H1 (cell line): ENCODE measurements around the gene MBP. TPM values are rescaled to one million over a fixed set of nuclear protein-coding genes. Genes with fewer than 3 reads are reported as not detected.

Source experiments
- CTCF ChIA-PET: fragments of 300-600 bp; sonication (Branson Sonifier 250); formaldehyde crosslinking; loops from one replicate; lab custom pipeline; 2021; ENCODE audit not compliant: partially characterized antibody; lab: Charles Lee
- POLR2A ChIA-PET: fragments of 300-600 bp; sonication (Branson Sonifier 250); formaldehyde crosslinking; loops from one replicate; lab custom pipeline; 2021; ENCODE audit warnings: inconsistent platforms; ENCODE audit not compliant: partially characterized antibody; lab: Charles Lee
- DNase-seq, 2 experiments: peaks; one replicate each; pipeline versions ENCODE4 v3.0.0 to v3.0.0-alpha.2; 2010 to 2022; ENCODE audit warnings: low spot score in 2 of 2, low read depth in 1 of 2, mixed read lengths in 1 of 2
- FAIRE-seq: peaks from 2 replicates; lab custom pipeline; 2011; peaks lifted over from hg19 to GRCh38; lab: Jason Lieb, UNC
- H2AFZ ChIP-seq: 2 replicates; pipeline ENCODE4 v1.8.1; 2012; ENCODE audit warnings: low read length, inconsistent platforms
- H2AK5ac ChIP-seq: 2 replicates; pipeline ENCODE4 v1.6.1; 2013; ENCODE audit warnings: low read depth, low read length
- H2BK120ac ChIP-seq: replicated peaks from 2 replicates; pipeline ENCODE3; 2013; ENCODE audit warnings: low read depth, low read length, inconsistent platforms
- H2BK12ac ChIP-seq: 2 replicates; pipeline ENCODE4 v1.6.1; 2013; ENCODE audit warnings: low read depth, low read length
- H2BK15ac ChIP-seq: 2 replicates; pipeline ENCODE4 v1.6.1; 2013; ENCODE audit warnings: low read length
- H2BK20ac ChIP-seq: 2 replicates; pipeline ENCODE4 v1.6.1; 2013; ENCODE audit warnings: low read length
- H2BK5ac ChIP-seq: 2 replicates; pipeline ENCODE4 v1.6.1; 2013; ENCODE audit warnings: low read depth, low read length
- H3K14ac ChIP-seq: 2 replicates; pipeline ENCODE4 v1.6.1; 2013; ENCODE audit warnings: inconsistent platforms; ENCODE audit not compliant: insufficient read length
- H3K18ac ChIP-seq: 2 replicates; pipeline ENCODE4 v1.6.1; 2013; ENCODE audit warnings: low read length; ENCODE audit errors: extremely low read depth
- H3K23ac ChIP-seq: 2 replicates; pipeline ENCODE4 v1.6.1; 2013; ENCODE audit warnings: inconsistent platforms; ENCODE audit not compliant: insufficient read length
- H3K23me2 ChIP-seq: 2 replicates; pipeline ENCODE4 v1.6.1; 2013; ENCODE audit warnings: low read depth, low read length
- H3K27ac ChIP-seq: 2 replicates; pipeline ENCODE4 v1.6.1; 2011; ENCODE audit warnings: low read depth, low read length, inconsistent platforms
- H3K27me3 ChIP-seq, 4 experiments: replicated peaks in 1 of 4; 1 replicate in 1 of 4; 2 replicates in 3 of 4; pipeline versions ENCODE4 v1.6.1 to v1.8.1; 2011 to 2013; ENCODE audit warnings: low read length in 3 of 4, mild to moderate bottlenecking in 3 of 4, inconsistent platforms in 2 of 4, mixed read lengths in 2 of 4, moderate library complexity in 1 of 4; ENCODE audit not compliant: control insufficient read depth in 3 of 4, insufficient read depth in 3 of 4; ENCODE audit errors: extremely low read depth in 1 of 4
- H3K36me3 ChIP-seq, 4 experiments: 2 replicates each; pipeline versions ENCODE4 v1.6.1 to v1.8.1; 2011 to 2013; ENCODE audit warnings: mild to moderate bottlenecking in 4 of 4, low read length in 3 of 4, moderate library complexity in 2 of 4, control low read depth in 1 of 4, inconsistent platforms in 1 of 4; ENCODE audit not compliant: insufficient read depth in 4 of 4, control insufficient read depth in 2 of 4
- H3K4ac ChIP-seq: replicated peaks from 2 replicates; pipeline ENCODE3; 2013; ENCODE audit warnings: low read length, low read depth, mixed read lengths, inconsistent platforms; ENCODE audit not compliant: insufficient read length
- H3K4me1 ChIP-seq, 4 experiments: replicated peaks in 1 of 4; 1 replicate in 1 of 4; 2 replicates in 3 of 4; pipeline versions ENCODE4 v1.6.1 to v1.8.1; 2011 to 2013; ENCODE audit warnings: low read length in 3 of 4, inconsistent platforms in 2 of 4, mixed read lengths in 1 of 4; ENCODE audit not compliant: insufficient read depth in 4 of 4, control insufficient read depth in 3 of 4
- H3K4me2 ChIP-seq, 2 experiments: 2 replicates each; pipeline versions ENCODE4 v1.6.1 to v1.8.1; 2011 to 2013; ENCODE audit warnings: low read depth in 2 of 2, low read length in 2 of 2, control low read depth in 1 of 2, inconsistent platforms in 1 of 2, mild to moderate bottlenecking in 1 of 2; ENCODE audit not compliant: insufficient read depth in 1 of 2
- H3K4me3 ChIP-seq, 4 experiments: fragments of 200-600, 300-600 bp in 1 of 4; sonication (generic), shearing (Covaris generic), sonication (Bioruptor Twin) in 1 of 4; 2 replicates each; pipeline versions ENCODE4 v1.5.1 to v1.8.1; 2011 to 2016; ENCODE audit warnings: low read length in 4 of 4, low read depth in 3 of 4, control low read depth in 2 of 4, inconsistent platforms in 2 of 4, mild to moderate bottlenecking in 2 of 4, mixed read lengths in 1 of 4, moderate library complexity in 1 of 4; ENCODE audit not compliant: insufficient read depth in 2 of 4; ENCODE audit errors: extremely low read depth in 1 of 4
- H3K56ac ChIP-seq: replicated peaks from 2 replicates; pipeline ENCODE3; 2013; ENCODE audit warnings: low read depth, mild to moderate bottlenecking, mixed read lengths, low read length, inconsistent platforms; ENCODE audit not compliant: insufficient read length
- H3K79me1 ChIP-seq: 2 replicates; pipeline ENCODE4 v1.6.1; 2013; ENCODE audit warnings: low read depth, low read length, control low read depth
- H3K79me2 ChIP-seq, 2 experiments: 2 replicates each; pipeline versions ENCODE4 v1.6.1 to v1.8.1; 2012 to 2013; ENCODE audit warnings: low read length in 2 of 2, mild to moderate bottlenecking in 2 of 2, inconsistent platforms in 1 of 2; ENCODE audit not compliant: insufficient read depth in 2 of 2, control insufficient read depth in 1 of 2
- H3K9ac ChIP-seq, 4 experiments: replicated peaks in 1 of 4; 1 replicate in 1 of 4; 2 replicates in 3 of 4; pipeline versions ENCODE4 v1.6.1 to v1.8.1; 2011 to 2013; ENCODE audit warnings: low read depth in 3 of 4, low read length in 3 of 4, control low read depth in 2 of 4, mild to moderate bottlenecking in 2 of 4, moderate library complexity in 2 of 4, inconsistent platforms in 1 of 4; ENCODE audit errors: extremely low read depth in 1 of 4
- H3K9me3 ChIP-seq, 2 experiments: 2 replicates each; pipeline versions ENCODE4 v1.6.1 to v1.8.1; 2012 to 2013; ENCODE audit warnings: mild to moderate bottlenecking in 2 of 2, moderate library complexity in 2 of 2, control low read depth in 1 of 2, inconsistent platforms in 1 of 2, low read depth in 1 of 2, low read length in 1 of 2, mixed read lengths in 1 of 2; ENCODE audit not compliant: insufficient read depth in 2 of 2
- H4K20me1 ChIP-seq, 2 experiments: replicated peaks in 1 of 2; 2 replicates each; pipeline versions ENCODE3 to v1.8.1; 2011 to 2013; ENCODE audit warnings: inconsistent platforms in 2 of 2, low read length in 2 of 2, mild to moderate bottlenecking in 1 of 2; ENCODE audit not compliant: insufficient read depth in 2 of 2, control insufficient read depth in 1 of 2
- H4K5ac ChIP-seq: 2 replicates; pipeline ENCODE4 v1.6.1; 2013; ENCODE audit warnings: low read length, low read depth, mixed read lengths, inconsistent platforms; ENCODE audit not compliant: insufficient read length
- H4K8ac ChIP-seq: 2 replicates; pipeline ENCODE4 v1.8.0; 2013; ENCODE audit warnings: mild to moderate bottlenecking, moderate library complexity, low read length, inconsistent platforms; ENCODE audit not compliant: insufficient read depth; ENCODE audit errors: extremely low read depth
- H4K91ac ChIP-seq: replicated peaks from 2 replicates; pipeline ENCODE3; 2013; ENCODE audit warnings: low read length, mixed read lengths, inconsistent platforms; ENCODE audit not compliant: insufficient read length
- ASH2L ChIP-seq: fragments of 200-600, 300-600 bp; sonication (generic); IDR thresholded peaks from one replicate; pipeline ENCODE4 v1.7.1; 2017; ENCODE audit warnings: low read length
- BRCA1 ChIP-seq: IDR thresholded peaks from 2 replicates; pipeline ENCODE4 v1.6.1; 2012; ENCODE audit warnings: low read depth, low read length, improper control_type of control experiment
- CHD2 ChIP-seq: IDR thresholded peaks from 2 replicates; pipeline ENCODE4 v1.6.1; 2012; ENCODE audit warnings: low read length, improper control_type of control experiment
- CREB1 ChIP-seq: IDR thresholded peaks from 2 replicates; pipeline ENCODE4 v1.6.1; 2012; ENCODE audit warnings: inconsistent platforms
- GABPA ChIP-seq: IDR thresholded peaks from 2 replicates; pipeline ENCODE4 v1.6.1; 2011; ENCODE audit warnings: mild to moderate bottlenecking, low read length, moderate library complexity, borderline replicate concordance; ENCODE audit not compliant: insufficient read depth
- GTF2F1 ChIP-seq: IDR thresholded peaks from 2 replicates; pipeline ENCODE4 v1.6.1; 2012; ENCODE audit warnings: low read depth, low read length, improper control_type of control experiment, borderline replicate concordance
- HDAC6 ChIP-seq: IDR thresholded peaks from one replicate; pipeline ENCODE4 v1.7.1; 2012; ENCODE audit warnings: low read depth, mild to moderate bottlenecking, inconsistent platforms, low read length, moderate library complexity
- KDM1A ChIP-seq: fragments of 200-600, 300-600 bp; sonication (generic); IDR thresholded peaks from 2 replicates; pipeline ENCODE4 v1.7.1; 2016; ENCODE audit warnings: mild to moderate bottlenecking, low read length, borderline replicate concordance
- KDM4A ChIP-seq: IDR thresholded peaks from one replicate; pipeline ENCODE4 v1.7.1; 2012; ENCODE audit warnings: low read depth, mild to moderate bottlenecking, moderate library complexity, low read length, inconsistent platforms; ENCODE audit not compliant: severe bottlenecking
- NANOG ChIP-seq: IDR thresholded peaks from 2 replicates; pipeline ENCODE4 v1.6.1; 2011; ENCODE audit warnings: low read length, low read depth, mild to moderate bottlenecking, inconsistent platforms; ENCODE audit not compliant: insufficient read depth, poor library complexity, severe bottlenecking
- NRF1 ChIP-seq: IDR thresholded peaks from 2 replicates; pipeline ENCODE4 v1.6.1; 2011; ENCODE audit warnings: mild to moderate bottlenecking, low read depth, low read length, improper control_type of control experiment
- SIRT6 ChIP-seq: IDR thresholded peaks from one replicate; pipeline ENCODE4 v1.7.1; 2012; ENCODE audit warnings: low read length, inconsistent platforms
- SUZ12 ChIP-seq: fragments of 200-600 bp; sonication (generic); IDR thresholded peaks from 2 replicates; pipeline ENCODE4 v1.6.1; 2012; ENCODE audit warnings: mild to moderate bottlenecking, inconsistent platforms, low read length, moderate library complexity, mixed read lengths
- ZNF274 ChIP-seq: IDR thresholded peaks from 2 replicates; pipeline ENCODE4 v1.7.0; 2012; ENCODE audit warnings: low read length, borderline replicate concordance; ENCODE audit errors: extremely low read depth
- WGBS, 2 experiments: shearing (Covaris generic) in 1 of 2; methylation state at CpG; one replicate each; pipeline versions ENCODE4 v1.1.6 to v1.1.7; 2013 to 2015; ENCODE audit warnings: low lambda C conversion rate in 2 of 2, mixed read lengths in 2 of 2, inconsistent platforms in 1 of 2, low coverage in 1 of 2, missing lambda C conversion rate in 1 of 2; ENCODE audit not compliant: insufficient replicate concordance in 2 of 2, insufficient coverage in 1 of 2, insufficient read length in 1 of 2; ENCODE audit errors: extremely low coverage in 1 of 2, missing lambda C conversion rate in 1 of 2; 5-methylcytosine and 5-hydroxymethylcytosine counted together
- polyA plus RNA-seq, 7 experiments: library from polyadenylated mRNA; depleted of rRNA in 3 of 7; stranded (reverse) in 5 of 7; unstranded in 2 of 7; fragments of >200 nt in 5 of 7; fragments of 200-250 nt in 2 of 7; gene quantifications; 1 replicate in 5 of 7; 2 replicates in 1 of 7; 4 replicates in 1 of 7; pipeline versions ENCODE4 v1.2.1 to v1.2.3, GENCODE V29; 2011 to 2013; ENCODE audit warnings: missing spikeins in 2 of 7, mixed read lengths in 2 of 7
- total RNA-seq: library from RNA; stranded (reverse); fragmentation: NEBNext Ultra II Directional; extraction: Animal tissue kit (Norgen Biotek cat#: 25700); gene quantifications from 2 replicates; pipeline ENCODE4 v1.2.1, GENCODE V29; 2021
- TF ChIP-seq, protein P1 (sequence below): IDR thresholded peaks from 2 replicates; pipeline ENCODE4 v1.6.1; 2012; ENCODE audit warnings: inconsistent platforms

Gene MBP
- total and polyA plus RNA-seq, 2 of the 8 experiments (the other 6 are each of a cell fraction or from before 2014, with no cell fraction given) = 7.7 to 19.2 TPM

DNA sequence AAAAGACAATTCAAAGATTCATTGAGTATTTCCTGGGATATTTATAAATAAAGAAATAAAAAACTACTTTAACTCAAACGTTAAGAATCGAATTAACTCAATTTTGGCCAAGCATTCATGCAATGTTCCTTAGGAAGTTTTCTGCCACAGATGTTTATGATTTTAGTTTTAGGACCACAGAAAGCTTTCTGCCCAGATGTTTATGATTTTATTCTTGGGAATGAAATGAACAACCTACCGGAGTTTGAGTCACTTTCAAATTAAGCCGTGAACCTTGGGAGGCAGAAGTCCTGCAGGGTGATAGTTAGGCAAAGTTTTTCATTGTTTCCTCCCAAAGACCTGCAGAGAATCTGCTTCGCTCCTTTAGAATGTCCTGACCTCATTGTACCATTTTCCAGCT is 34.7 kb upstream of the MBP start:
- H3K4ac ChIP-seq = no peak overlapping the region
- WGBS, 2 experiments = 64% methylated on average over 5 of the region's 5 CpGs; no CpG with 5 or more reads in 1 of the 2 experiments
- ChIA-PET CTCF (interaction anchor here (1.4 kb wide), 1 partner anchor 243 kb away, joined by 3 read pairs; no protein-coding TSS in a partner anchor), POLR2A (no interaction called here)
- H2AK5ac ChIP-seq = no peak overlapping the region
- no peak for TF ChIP-seq CHD2
- TF ChIP-seq NRF1 = no peak
- no peak for TF ChIP-seq GTF2F1
- no peak for TF ChIP-seq SIRT6
- no peak for TF ChIP-seq KDM1A
- TF ChIP-seq HDAC6 = no peak
- TF ChIP-seq ZNF274 = no peak
- TF ChIP-seq, protein P1, sequence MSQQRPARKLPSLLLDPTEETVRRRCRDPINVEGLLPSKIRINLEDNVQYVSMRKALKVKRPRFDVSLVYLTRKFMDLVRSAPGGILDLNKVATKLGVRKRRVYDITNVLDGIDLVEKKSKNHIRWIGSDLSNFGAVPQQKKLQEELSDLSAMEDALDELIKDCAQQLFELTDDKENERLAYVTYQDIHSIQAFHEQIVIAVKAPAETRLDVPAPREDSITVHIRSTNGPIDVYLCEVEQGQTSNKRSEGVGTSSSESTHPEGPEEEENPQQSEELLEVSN = no peak
- no peak for TF ChIP-seq BRCA1
- no peak for TF ChIP-seq ASH2L
- TF ChIP-seq GABPA = no peak
- TF ChIP-seq NANOG = no peak
- TF ChIP-seq SUZ12 = no peak
- no peak for TF ChIP-seq CREB1
- no peak for TF ChIP-seq KDM4A
- no peak overlapping the region for H3K18ac ChIP-seq
- H3K27me3 ChIP-seq = peaks cover 0 to 3% (median 0%) of the 10 kb centered on the region in 4 experiments; a peak in 2 of 7 replicates
- H2BK5ac ChIP-seq = no peak overlapping the region
- no peak overlapping the region for H3K23ac ChIP-seq
- H3K36me3 ChIP-seq = no peaks in the 10 kb centered on the region
- DNase-seq (no peak), FAIRE-seq (no peak)
- H3K4me3 ChIP-seq = no peak overlapping the region
- H3K56ac ChIP-seq = no peak overlapping the region
- H4K5ac ChIP-seq = no peak overlapping the region
- H3K4me2 ChIP-seq = no peak overlapping the region
- no peak overlapping the region for H2BK15ac ChIP-seq
- H3K27ac ChIP-seq = no peak overlapping the region
- no peak overlapping the region for H2BK20ac ChIP-seq
- no peaks in the 10 kb centered on the region; the same call in 1 of the 2 replicates for H3K23me2 ChIP-seq
- peak overlapping the region; percentile 61; the same call in 1 of the 2 replicates for H2AFZ ChIP-seq
- H3K14ac ChIP-seq = no peak overlapping the region
- H4K20me1 ChIP-seq = peaks cover 0 to 1% of the 10 kb centered on the region in 2 experiments
- H4K91ac ChIP-seq = no peak overlapping the region
- no peak overlapping the region for H2BK12ac ChIP-seq
- no peaks in the 10 kb centered on the region for H3K79me2 ChIP-seq
- H3K9ac ChIP-seq = no peak overlapping the region
- H3K9me3 ChIP-seq = no peaks in the 10 kb centered on the region
- H3K79me1 ChIP-seq = no peaks in the 10 kb centered on the region
- H2BK120ac ChIP-seq = no peak overlapping the region
- peaks cover 2 to 31% (median 4%) of the 10 kb centered on the region in 4 experiments; a peak in 5 of 7 replicates for H3K4me1 ChIP-seq
- H4K8ac ChIP-seq = no peak overlapping the region
